Heart left ventricle (tissue), 16 donors: ENCODE data around the gene DIP2C. TPM values are rescaled to one million over a fixed set of nuclear protein-coding genes. Genes with fewer than 3 reads are reported as not detected.
"Not testable (repeated sequence)": the region's sequence is repeated elsewhere in the genome, so short reads cannot be mapped to it uniquely, and the experiment has no call there.

Source experiments
- ATAC-seq, 4 donors: fragments of 200-7000 bp; cut with Tn5 transposase; one replicate each; pipeline ENCODE4 v1.9.1; 2020 to 2022; ENCODE audit warnings: moderate library complexity in 4 of 4, mild to moderate bottlenecking in 3 of 4, moderate number of reproducible peaks in 1 of 4
- DNase-seq, 5 donors: peaks; one replicate each; pipeline ENCODE4 v3.0.0-alpha.2; 2020
- H3K27ac ChIP-seq, 12 donors: fragments of 200-600 bp; sonication (generic) in 4 of 12; one replicate each; pipeline versions ENCODE4 v1.5.0 to v1.8.0; 2016 to 2022; ENCODE audit warnings: mild to moderate bottlenecking in 2 of 12
- H3K27me3 ChIP-seq, 9 donors: fragments of 200-600 bp; sonication (generic) in 2 of 9; one replicate each; pipeline versions ENCODE4 v1.5.1 to v1.8.0; 2016 to 2022; ENCODE audit warnings: mild to moderate bottlenecking in 3 of 9
- H3K36me3 ChIP-seq, 9 donors: fragments of 200-600 bp; sonication (generic) in 2 of 9; one replicate each; pipeline versions ENCODE4 v1.5.0 to v1.8.0; 2018 to 2022; ENCODE audit warnings: mild to moderate bottlenecking in 2 of 9
- H3K4me1 ChIP-seq, 12 donors: fragments of 200-600 bp; sonication (generic) in 4 of 12; one replicate each; pipeline versions ENCODE4 v1.5.0 to v1.8.0; 2016 to 2022; ENCODE audit warnings: mild to moderate bottlenecking in 3 of 12
- H3K4me3 ChIP-seq, 12 donors: fragments of 200-600 bp; sonication (generic) in 4 of 12; one replicate each; pipeline versions ENCODE4 v1.5.0 to v1.8.0; 2017 to 2022; ENCODE audit warnings: mild to moderate bottlenecking in 9 of 12, moderate library complexity in 4 of 12
- H3K9me3 ChIP-seq, 12 donors: fragments of 200-600 bp; sonication (generic) in 4 of 12; one replicate each; pipeline versions ENCODE4 v1.5.0 to v1.8.0; 2016 to 2022; ENCODE audit warnings: mild to moderate bottlenecking in 1 of 12
- CTCF ChIP-seq, 12 donors: fragments of 200-600 bp; sonication (generic) in 4 of 12; IDR thresholded peaks; one replicate each; pipeline versions ENCODE4 v1.5.0 to v1.8.0; 2018 to 2022; ENCODE audit warnings: antibody characterized with exemption in 12 of 12, mild to moderate bottlenecking in 5 of 12
- POLR2A ChIP-seq, 2 donors: fragments of 450-650 bp; IDR thresholded peaks; one replicate each; pipeline ENCODE4 v1.6.1; 2017; ENCODE audit warnings: antibody characterized with exemption in 2 of 2, mild to moderate bottlenecking in 2 of 2, moderate library complexity in 2 of 2
- WGBS, 4 donors: extraction: QIAGEN DNeasy Blood & Tissue Kit in 2 of 4; methylation state at CpG; one replicate each; pipeline versions ENCODE4 v1.1.5 to v1.1.7; 2013 to 2018; 5-methylcytosine and 5-hydroxymethylcytosine counted together
- intact Hi-C, 10 donors: fragments of 100-400 bp; cut with DNase I; formaldehyde crosslinking; loops; one replicate each; pipeline versions ENCODE4 v1.11.1 to v1.14.2; 2022
- polyA plus RNA-seq, 2 donors: library from polyadenylated mRNA; stranded (reverse); fragments of 200-250 nt; gene quantifications; one replicate each; pipeline ENCODE4 v1.2.3, GENCODE V29; 2013
- total RNA-seq, 9 donors: library from RNA; depleted of rRNA in 2 of 9; stranded (reverse); fragments of >200 nt in 2 of 9; fragmentation: NEBNext Ultra II Directional in 3 of 9; extraction: Animal tissue kit (Norgen Biotek cat#: 25700) in 3 of 9; gene quantifications; one replicate each; pipeline versions ENCODE4 v1.1.0 to v1.2.4, GENCODE V29; 2016 to 2023
- donor health status: ischemic (EF 13 %, LVEDD 7.1; RV severe dilation, severe dysfunction).
- donor health status: healthy with polysubstance abuse.
- donor health status: DM: no; HTN: yes; CAD: no.
- donor health status: DM: no; HTN: no; CAD: no.
- donor health status: ischemic (EF 25% LVEDD 6.9; RV normal size, moderate dysfunction).
- donor health status: ischemic (EF 25% LVEDD 5.7; RV mildly dilated, moderate dysfunction).
- donor health status: healthy.
- donor health status: DM: yes; HTN: yes; CAD: no.
- donor health status: ischemic (EF 35%, LVEDD 5.7; RV mildly dilated, moderate dysfunction).
- donor health status: nonischemic (EF 11% LVEDD 7.7; RV severe dilation, severe dysfunction).
- donor health status: DM: yes; HTN: yes; CAD: no.
- donor health status: PGD.
- donor health status: ischemic (EF 29% LVEDD 5.4; RV normal size, mild dysfunction).
- donor health status: nonischemic (EF 23%, LVEDD 6.1; RV moderate dilation, normal function).

DIP2C gene
- total and polyA plus RNA-seq, 11 donors = 7.4 to 43.1 (median 28.5) TPM

DNA sequence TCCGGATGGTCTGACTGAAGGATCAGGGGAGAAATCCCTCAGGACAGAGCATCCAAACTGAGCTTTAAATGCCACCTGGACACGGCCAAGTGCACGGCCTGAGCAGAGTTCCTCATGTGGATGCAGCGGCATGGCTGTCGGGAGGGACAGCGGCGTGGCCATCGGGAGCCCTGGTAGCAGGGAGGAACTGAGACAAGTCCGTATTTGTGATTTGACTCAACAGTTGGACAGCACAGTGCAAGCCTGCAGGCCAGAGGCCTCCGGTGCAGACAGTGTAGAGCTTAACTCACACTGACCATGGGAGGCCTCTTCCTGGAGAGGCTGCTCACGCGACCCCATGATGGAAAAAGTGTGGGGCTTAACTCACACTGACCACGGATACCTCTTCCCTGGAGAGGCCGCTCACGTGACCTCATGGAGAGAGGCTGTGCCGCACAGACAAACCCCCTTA, 207.4 kb downstream of the DIP2C start:
- peak in 1 of 5 donors; percentile 14 for DNase-seq
- Histone ChIP-seq H3K4me3 (no peak overlapping the region), H3K36me3 (peaks cover 0 to 18% (median 5%) of the 10 kb centered on the region in 9 donors), H3K9me3 (no peaks in the 10 kb centered on the region), H3K27me3 (no peaks in the 10 kb centered on the region), H3K27ac (peak overlapping the region in 1 of 12 donors; percentile 90), H3K4me1 (peaks cover 0 to 25% (median 9%) of the 10 kb centered on the region in 12 donors)
- WGBS, 4 donors = 93 to 96% (median 95%) methylated on average over 13 to 16 of the region's 16 CpGs
- no peak for TF ChIP-seq CTCF (IDR thresholded peaks at IDR 0.05)
- no peak for TF ChIP-seq POLR2A (IDR thresholded peaks at IDR 0.05)
- intact Hi-C loops = no loop called here
- no peak for ATAC-seq

DNA sequence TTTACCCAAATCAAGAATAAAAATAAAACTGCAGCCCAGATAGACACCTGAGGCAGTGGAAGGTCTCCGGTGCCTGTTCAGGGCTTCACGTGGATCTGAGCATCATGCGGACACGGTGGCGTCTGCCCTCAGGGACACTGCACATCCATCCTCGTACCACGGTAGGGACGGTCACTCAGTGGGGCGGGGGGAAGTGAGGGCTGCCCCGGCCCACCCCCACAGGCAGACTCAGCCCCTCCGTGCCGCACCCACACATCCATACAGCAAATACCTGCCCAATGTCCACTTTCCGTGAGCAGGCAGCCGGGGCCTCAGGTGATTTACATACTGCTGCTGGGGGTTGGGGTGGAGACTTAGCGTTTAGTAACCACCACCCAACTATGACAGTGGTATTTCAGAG, 207.8 kb downstream of the DIP2C start:
- DNase-seq (peak in 1 of 5 donors; percentile 12), ATAC-seq (no peak)
- TF ChIP-seq POLR2A (IDR thresholded peaks at IDR 0.05) (no peak), CTCF (IDR thresholded peaks at IDR 0.05) (no peak)
- WGBS, 4 donors = 88 to 90% (median 89%) methylated on average over 15 of the region's 15 CpGs
- peak overlapping the region in 1 of 12 donors; percentile 90 for H3K27ac ChIP-seq
- intact Hi-C loops = no loop called here
- H3K36me3 ChIP-seq = peaks cover 0 to 18% (median 5%) of the 10 kb centered on the region in 9 donors
- H3K27me3 ChIP-seq = no peaks in the 10 kb centered on the region
- H3K4me3 ChIP-seq = no peak overlapping the region
- no peaks in the 10 kb centered on the region for H3K9me3 ChIP-seq
- peaks cover 0 to 28% (median 9%) of the 10 kb centered on the region in 12 donors for H3K4me1 ChIP-seq

- Histone ChIP-seq H3K27ac (peak overlapping the region in 1 of 12 donors; percentile 90), H3K27me3 (no peaks in the 10 kb centered on the region), H3K4me1 (peaks cover 0 to 27% (median 9%) of the 10 kb centered on the region in 12 donors), H3K36me3 (peaks cover 0 to 18% (median 5%) of the 10 kb centered on the region in 9 donors), H3K4me3 (no peak overlapping the region), H3K9me3 (no peaks in the 10 kb centered on the region)
- DNase-seq (peak in 1 of 5 donors; percentile 20), ATAC-seq (peak in 3 of 4 donors; percentile 23 to 47 (median 41))
- TF ChIP-seq CTCF (IDR thresholded peaks at IDR 0.05) (no peak), POLR2A (IDR thresholded peaks at IDR 0.05) (no peak)
- 64 to 73% (median 71%) methylated on average over 11 to 17 of the region's 17 CpGs for WGBS, 4 donors
- intact Hi-C loops = no loop called here
Observed at GRCh38 chr10:480928-481552, 208.4 kb downstream of the DIP2C start.

GRCh38 chr10:480498-480927, 209.0 kb downstream of the DIP2C start:
- TF ChIP-seq POLR2A (IDR thresholded peaks at IDR 0.05) (no peak), CTCF (IDR thresholded peaks at IDR 0.05) (no peak)
- intact Hi-C loops = no loop called here
- ATAC-seq (no peak), DNase-seq (peak in 1 of 5 donors; percentile 12)
- no peaks in the 10 kb centered on the region for H3K9me3 ChIP-seq
- no peak overlapping the region for H3K4me3 ChIP-seq
- peaks cover 0 to 22% (median 8%) of the 10 kb centered on the region in 12 donors for H3K4me1 ChIP-seq
- H3K27me3 ChIP-seq = no peaks in the 10 kb centered on the region
- WGBS, 4 donors = 94 to 96% (median 96%) methylated on average over 23 of the region's 23 CpGs
- peak overlapping the region in 1 of 12 donors; percentile 90 for H3K27ac ChIP-seq
- peaks cover 0 to 20% (median 5%) of the 10 kb centered on the region in 9 donors for H3K36me3 ChIP-seq

- ATAC-seq = not testable (repeated sequence)
- H3K27ac ChIP-seq = peak overlapping the region in 1 of 12 donors; percentile 9
Observed at GRCh38 chr10:479706-480497, 209.6 kb downstream of the DIP2C start.

More at GRCh38 chr10:479706-480497, 209.6 kb downstream of the DIP2C start:
- Histone ChIP-seq H3K36me3 (peaks cover 0 to 21% (median 5%) of the 10 kb centered on the region in 9 donors), H3K4me1 (peaks cover 0 to 20% (median 8%) of the 10 kb centered on the region in 12 donors)
- H3K4me3 ChIP-seq, H3K27me3 ChIP-seq, intact Hi-C loops, H3K9me3 ChIP-seq: not testable (repeated sequence)
- WGBS, 4 donors = 96 to 98% (median 96%) methylated on average over 32 to 33 of the region's 33 CpGs
- DNase-seq = peak in 1 of 5 donors; percentile 8
